Astrocyte (in vitro differentiated cells and primary cell): ENCODE data around the gene LRRC66. TPM values are rescaled to one million over a fixed set of nuclear protein-coding genes. Genes with fewer than 3 reads are reported as not detected.

Source experiments
- DNase-seq: peaks from one replicate; pipeline ENCODE4 v3.0.0-alpha.2; 2010; ENCODE audit warnings: low read depth
- FAIRE-seq: peaks from 2 replicates; lab custom pipeline; 2011; peaks lifted over from hg19 to GRCh38; lab: Jason Lieb, UNC
- H2AFZ ChIP-seq: 2 replicates; pipeline ENCODE4 v1.6.0; 2012; ENCODE audit warnings: low read depth, low read length, inconsistent platforms
- H3K27ac ChIP-seq: 2 replicates; pipeline ENCODE4 v1.5.1; 2011; ENCODE audit warnings: low read depth, low read length, inconsistent platforms
- H3K27me3 ChIP-seq: 2 replicates; pipeline ENCODE4 v1.6.0; 2011; ENCODE audit warnings: low read length, inconsistent platforms; ENCODE audit not compliant: insufficient read depth
- H3K36me3 ChIP-seq: 2 replicates; pipeline ENCODE4 v1.5.1; 2011; ENCODE audit warnings: low read length, inconsistent platforms; ENCODE audit not compliant: insufficient read depth
- H3K4me1 ChIP-seq: 2 replicates; pipeline ENCODE4 v1.5.1; 2011; ENCODE audit warnings: low read length, inconsistent platforms; ENCODE audit not compliant: insufficient read depth
- H3K4me2 ChIP-seq: 2 replicates; pipeline ENCODE4 v1.6.0; 2012; ENCODE audit warnings: low read length, inconsistent platforms
- H3K4me3 ChIP-seq: 2 replicates; pipeline ENCODE4 v1.5.1; 2011; ENCODE audit warnings: low read depth, mild to moderate bottlenecking, low read length, inconsistent platforms; ENCODE audit not compliant: insufficient read depth
- H3K79me2 ChIP-seq: 2 replicates; pipeline ENCODE4 v1.6.0; 2012; ENCODE audit warnings: mild to moderate bottlenecking, low read length, inconsistent platforms; ENCODE audit not compliant: insufficient read depth
- H3K9ac ChIP-seq: 2 replicates; pipeline ENCODE4 v1.6.0; 2012; ENCODE audit warnings: mild to moderate bottlenecking, low read length, inconsistent platforms
- H3K9me3 ChIP-seq: 2 replicates; pipeline ENCODE4 v1.5.1; 2012; ENCODE audit warnings: low read depth, mild to moderate bottlenecking, low read length, inconsistent platforms; ENCODE audit not compliant: insufficient read depth
- H4K20me1 ChIP-seq: 2 replicates; pipeline ENCODE4 v1.6.0; 2012; ENCODE audit warnings: low read length, inconsistent platforms; ENCODE audit not compliant: insufficient read depth
- H3K27ac Mint-ChIP-seq: one replicate; pipeline ENCODE4 v1.8.0; 2021; ENCODE audit warnings: mild to moderate bottlenecking, mixed read lengths; ENCODE audit not compliant: unreplicated experiment
- H3K27me3 Mint-ChIP-seq: one replicate; pipeline ENCODE4 v1.8.0; 2021; ENCODE audit warnings: low read depth, mixed read lengths; ENCODE audit not compliant: unreplicated experiment
- H3K36me3 Mint-ChIP-seq: one replicate; pipeline ENCODE4 v1.8.0; 2021; ENCODE audit warnings: low read depth, mixed read lengths; ENCODE audit not compliant: unreplicated experiment
- H3K4me1 Mint-ChIP-seq: one replicate; pipeline ENCODE4 v1.8.0; 2021; ENCODE audit warnings: low read depth, mixed read lengths; ENCODE audit not compliant: unreplicated experiment
- H3K4me3 Mint-ChIP-seq: one replicate; pipeline ENCODE4 v1.8.0; 2021; ENCODE audit warnings: mild to moderate bottlenecking, moderate library complexity, mixed read lengths; ENCODE audit not compliant: unreplicated experiment
- H3K9me3 Mint-ChIP-seq: one replicate; pipeline ENCODE4 v1.8.0; 2021; ENCODE audit warnings: mild to moderate bottlenecking, mixed read lengths; ENCODE audit not compliant: unreplicated experiment
- CTCF ChIP-seq: IDR thresholded peaks from 2 replicates; pipeline ENCODE4 v1.5.1; 2011; ENCODE audit warnings: low read depth, mild to moderate bottlenecking, inconsistent platforms, low read length, moderate library complexity; ENCODE audit not compliant: insufficient read depth
- EZH2 ChIP-seq: IDR thresholded peaks from 2 replicates; pipeline ENCODE4 v1.6.1; 2012; ENCODE audit warnings: mild to moderate bottlenecking, low read length, inconsistent platforms; ENCODE audit not compliant: insufficient read depth
- total RNA-seq: library from RNA; stranded (reverse); gene quantifications from 2 replicates; pipeline ENCODE4 v1.2.1, GENCODE V29; 2021

Gene LRRC66
- total RNA-seq, 1 donor from 2014 or later: 0.32 TPM

GRCh38 chr4:52059372-52059771 lies 39.2 kb upstream of the LRRC66 start:
- no peak overlapping the region for H3K9ac ChIP-seq
- Mint-ChIP-seq H3K27me3 (no peaks in the 10 kb centered on the region), H3K27ac (no peak overlapping the region), H3K36me3 (no peaks in the 10 kb centered on the region), H3K4me1 (peaks cover 13% of the 10 kb centered on the region), H3K4me3 (no peak overlapping the region), H3K9me3 (no peaks in the 10 kb centered on the region)
- H3K4me1 ChIP-seq: peaks cover 3% of the 10 kb centered on the region
- DNase-seq (peak; percentile 79), FAIRE-seq (no peak)
- H3K27ac ChIP-seq: no peak overlapping the region
- peak overlapping the region; percentile 20 for H3K4me2 ChIP-seq
- H4K20me1 ChIP-seq: no peaks in the 10 kb centered on the region
- H3K79me2 ChIP-seq: no peaks in the 10 kb centered on the region
- H3K9me3 ChIP-seq: no peaks in the 10 kb centered on the region
- H3K4me3 ChIP-seq: no peak overlapping the region
- H3K27me3 ChIP-seq: no peaks in the 10 kb centered on the region
- no peaks in the 10 kb centered on the region for H3K36me3 ChIP-seq
- no peak for TF ChIP-seq EZH2
- no peak for TF ChIP-seq CTCF
- H2AFZ ChIP-seq: no peak overlapping the region

- no peak overlapping the region for H3K4me3 ChIP-seq
- H3K27me3 ChIP-seq: no peaks in the 10 kb centered on the region
- no peaks in the 10 kb centered on the region for H3K36me3 ChIP-seq
- H3K9me3 ChIP-seq: no peaks in the 10 kb centered on the region
- peaks cover 3% of the 10 kb centered on the region for H3K4me1 ChIP-seq
- no peak overlapping the region for H3K4me2 ChIP-seq
- Mint-ChIP-seq H3K4me1 (peaks cover 17% of the 10 kb centered on the region), H3K36me3 (no peaks in the 10 kb centered on the region), H3K27ac (no peak overlapping the region), H3K9me3 (no peaks in the 10 kb centered on the region), H3K4me3 (no peak overlapping the region), H3K27me3 (no peaks in the 10 kb centered on the region)
- DNase-seq: no peak
- no peaks in the 10 kb centered on the region for H4K20me1 ChIP-seq
- H3K9ac ChIP-seq: no peak overlapping the region
- H2AFZ ChIP-seq: no peak overlapping the region
- no peak for TF ChIP-seq EZH2
- TF ChIP-seq CTCF: no peak
- H3K27ac ChIP-seq: no peak overlapping the region
- no peaks in the 10 kb centered on the region for H3K79me2 ChIP-seq
- no peak for FAIRE-seq
These were observed 38.1 kb upstream of the LRRC66 start for GRCh38 chr4:52058275-52058674.

- Mint-ChIP-seq H3K4me3 (no peak overlapping the region), H3K27me3 (no peaks in the 10 kb centered on the region), H3K9me3 (no peaks in the 10 kb centered on the region), H3K36me3 (no peaks in the 10 kb centered on the region), H3K27ac (no peak overlapping the region), H3K4me1 (peaks cover 20% of the 10 kb centered on the region)
- no peaks in the 10 kb centered on the region for H3K9me3 ChIP-seq
- no peaks in the 10 kb centered on the region for H4K20me1 ChIP-seq
- no peaks in the 10 kb centered on the region for H3K79me2 ChIP-seq
- no peaks in the 10 kb centered on the region for H3K36me3 ChIP-seq
- DNase-seq: no peak
- peaks cover 7% of the 10 kb centered on the region for H3K4me1 ChIP-seq
- no peak for FAIRE-seq
- TF ChIP-seq CTCF (no peak), EZH2 (no peak)
- no peak overlapping the region for H3K4me2 ChIP-seq
- H3K27me3 ChIP-seq: no peaks in the 10 kb centered on the region
- no peak overlapping the region for H3K27ac ChIP-seq
- no peak overlapping the region for H3K4me3 ChIP-seq
- H3K9ac ChIP-seq: no peak overlapping the region
- no peak overlapping the region for H2AFZ ChIP-seq
These were observed 37.0 kb upstream of the LRRC66 start for GRCh38 chr4:52057196-52057595.
